UCSD-AML1 (cell line): ENCODE results near the gene ATP1A2.
"Not testable (repeated sequence)": the region's sequence is repeated elsewhere in the genome, so short reads cannot be mapped to it uniquely, and the experiment has no call there.

Experiments used
- DNase-seq: peaks from one replicate; lab custom pipeline; 2025; ENCODE audit not compliant: unreplicated experiment; lab: John Stamatoyannopoulos, UW

ATP1A2 gene

GRCh38 chr1:160099716-160100375 lies 15.7 kb upstream of the ATP1A2 start:
- DNase-seq: no peak

GRCh38 chr1:160101037-160101716 lies 14.4 kb upstream of the ATP1A2 start:
- DNase-seq: peak; percentile 80

- no peak for DNase-seq
These were observed 13.6 kb upstream of the ATP1A2 start for GRCh38 chr1:160101717-160102522.

GRCh38 chr1:160103658-160104408 lies 11.7 kb upstream of the ATP1A2 start:
- DNase-seq: no peak

- no peak for DNase-seq
These were observed 11.1 kb upstream of the ATP1A2 start for GRCh38 chr1:160104486-160104885.

- no peak for DNase-seq
These were observed 10.4 kb upstream of the ATP1A2 start for GRCh38 chr1:160105155-160105554.

- no peak for DNase-seq
These were observed 8.0 kb upstream of the ATP1A2 start for GRCh38 chr1:160107512-160107911.

GRCh38 chr1:160108888-160109662 lies 6.5 kb upstream of the ATP1A2 start:
- DNase-seq: peak; percentile 27

- DNase-seq: no peak
These were observed 5.9 kb upstream of the ATP1A2 start for GRCh38 chr1:160109686-160110085.

GRCh38 chr1:160111462-160111861 lies 4.1 kb upstream of the ATP1A2 start:
- not testable (repeated sequence) for DNase-seq

GRCh38 chr1:160112357-160112756 lies 3.2 kb upstream of the ATP1A2 start:
- no peak for DNase-seq

GRCh38 chr1:160113407-160113806 lies 2.2 kb upstream of the ATP1A2 start:
- DNase-seq: no peak

- no peak for DNase-seq
These were observed 1.5 kb upstream of the ATP1A2 start for GRCh38 chr1:160114085-160114484.

- DNase-seq: no peak
These were observed 956 bp downstream of the ATP1A2 start for GRCh38 chr1:160116283-160117147.

GRCh38 chr1:160117300-160117699 lies 1.7 kb downstream of the ATP1A2 start:
- DNase-seq: no peak

GRCh38 chr1:160117709-160118183 lies 2.2 kb downstream of the ATP1A2 start:
- DNase-seq: no peak

- no peak for DNase-seq
These were observed 3.4 kb downstream of the ATP1A2 start for GRCh38 chr1:160118928-160119327.

GRCh38 chr1:160120797-160121196 lies 5.2 kb downstream of the ATP1A2 start:
- no peak for DNase-seq

GRCh38 chr1:160121388-160121787 lies 5.8 kb downstream of the ATP1A2 start:
- no peak for DNase-seq
